Activated CD4-positive, CD25-positive, alpha-beta regulatory T cell treated with anti-CD3 and anti-CD28 coated beads, Interleukin-2, amount 50 U/mL, for 16 hours (primary cell): ENCODE measurements around the gene KCNH1.
"Not testable (repeated sequence)": the region's sequence is repeated elsewhere in the genome, so short reads cannot be mapped to it uniquely, and the experiment has no call there.

Source experiments
- DNase-seq: peaks from one replicate; pipeline ENCODE4 v3.0.0-alpha.2; 2020; ENCODE audit warnings: low read depth, low spot score

The KCNH1 gene

DNA sequence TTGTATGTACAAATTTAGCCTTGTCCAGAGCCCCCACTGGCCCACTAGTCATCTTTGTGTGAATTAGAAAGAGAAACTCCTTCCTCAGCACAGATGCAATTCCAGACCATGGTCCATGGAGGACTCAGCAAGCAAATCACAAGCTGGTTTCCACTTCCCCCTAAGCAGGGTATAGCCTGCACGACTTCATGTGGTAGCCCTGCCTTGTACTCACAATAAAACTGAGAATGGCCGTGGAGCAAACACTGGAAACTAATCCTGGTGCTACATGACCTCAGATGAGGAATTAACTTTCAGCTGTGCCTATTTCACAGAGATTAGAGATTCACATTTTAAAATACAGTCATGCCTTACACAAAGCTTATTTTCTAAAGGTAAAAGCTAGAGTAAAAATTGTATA lies 32.5 kb downstream of the KCNH1 start:
- DNase-seq: no peak

DNA sequence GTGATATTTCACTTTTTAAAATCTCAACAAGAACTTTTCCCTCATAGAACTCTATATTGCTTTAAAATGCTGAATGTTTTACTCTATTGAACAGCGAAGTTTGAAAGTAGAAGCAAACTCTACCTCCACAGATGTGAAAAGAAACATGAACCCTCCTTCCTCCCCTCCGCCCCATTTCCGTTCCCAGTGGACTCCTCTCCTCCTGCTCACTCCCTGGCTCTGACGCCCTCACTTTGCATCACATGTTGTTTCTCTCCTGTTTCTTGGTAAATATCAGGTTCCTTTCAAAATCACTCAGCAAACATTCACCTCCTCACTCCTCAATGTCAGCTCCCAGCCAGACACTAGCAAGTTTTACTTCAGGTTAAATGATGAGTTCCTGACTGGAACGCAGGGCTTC lies 34.6 kb downstream of the KCNH1 start:
- DNase-seq: no peak

DNA sequence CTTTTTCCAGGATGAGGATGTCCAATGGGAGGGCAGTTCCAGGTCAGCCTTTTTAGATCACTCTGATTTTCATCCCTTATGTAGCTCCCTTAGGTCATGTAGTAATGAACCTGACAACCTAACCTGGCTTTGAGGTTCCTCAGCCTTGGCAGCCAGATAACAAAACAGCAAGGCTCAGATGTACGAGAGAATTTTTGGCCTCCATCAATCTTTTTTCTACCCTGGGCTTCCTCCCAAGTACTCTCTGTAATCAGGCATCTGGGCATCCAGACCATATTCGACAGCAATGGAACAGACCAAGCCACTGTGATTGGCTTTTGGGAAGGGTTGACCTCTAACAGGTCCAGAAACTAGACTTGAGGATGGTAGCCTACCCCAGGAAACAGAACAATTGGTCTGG lies 38.6 kb downstream of the KCNH1 start:
- no peak for DNase-seq

DNA sequence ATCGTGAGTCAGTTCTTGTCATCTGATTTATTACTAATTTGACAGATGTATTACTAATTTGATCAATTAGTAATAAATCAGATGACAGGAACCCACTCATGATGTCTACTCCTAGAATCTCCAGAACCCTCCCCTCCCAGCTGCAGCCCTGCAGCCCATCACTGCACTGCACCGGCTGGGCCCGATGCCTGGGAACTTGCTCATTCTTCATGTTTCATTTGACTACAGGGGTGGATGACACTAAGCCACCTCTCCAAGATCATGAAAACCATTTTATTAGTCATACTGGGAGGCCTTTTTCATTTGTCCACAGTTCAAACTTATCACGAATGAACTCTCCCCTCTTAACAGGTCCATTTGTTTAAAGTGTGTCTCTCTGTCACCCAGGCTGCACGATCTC lies 41.0 kb downstream of the KCNH1 start:
- DNase-seq: no peak

DNA sequence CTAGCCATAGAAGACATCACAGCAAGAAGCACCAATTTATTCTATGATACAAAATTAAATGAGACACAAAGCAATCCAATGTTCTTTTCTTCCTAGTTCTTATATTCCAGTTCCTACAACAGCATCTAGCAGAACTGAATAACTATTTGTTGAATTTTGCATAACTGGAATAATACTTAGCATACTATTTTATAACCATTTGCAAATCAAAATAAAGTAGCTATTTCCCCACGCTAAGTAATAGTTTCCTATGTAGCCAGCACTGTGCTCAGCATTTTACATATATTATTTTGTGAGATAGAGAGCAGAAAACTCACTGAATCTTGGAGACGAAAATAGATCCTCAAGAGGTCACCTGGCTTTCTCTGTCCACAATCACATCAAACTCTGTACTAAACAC lies 42.1 kb downstream of the KCNH1 start:
- no peak for DNase-seq

DNA sequence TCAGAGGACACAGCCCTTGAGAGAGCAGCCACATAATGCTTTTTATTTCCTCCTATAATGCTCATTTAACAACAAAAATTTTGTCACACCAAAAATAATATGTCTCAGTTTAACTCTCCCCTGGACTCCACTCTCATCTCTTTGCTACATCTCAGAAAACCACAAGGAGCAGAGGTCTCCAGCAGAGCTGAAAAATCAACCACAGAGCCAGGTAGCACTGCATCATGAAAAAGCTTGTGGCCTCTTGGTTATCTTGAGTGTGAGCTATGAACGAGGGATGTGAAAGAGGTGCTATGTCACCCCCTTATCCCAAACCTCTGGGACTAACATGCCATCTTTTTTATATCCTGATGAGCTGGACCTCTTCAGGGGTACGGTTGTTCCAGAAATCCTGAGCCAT lies 44.4 kb downstream of the KCNH1 start:
- DNase-seq: no peak

DNA sequence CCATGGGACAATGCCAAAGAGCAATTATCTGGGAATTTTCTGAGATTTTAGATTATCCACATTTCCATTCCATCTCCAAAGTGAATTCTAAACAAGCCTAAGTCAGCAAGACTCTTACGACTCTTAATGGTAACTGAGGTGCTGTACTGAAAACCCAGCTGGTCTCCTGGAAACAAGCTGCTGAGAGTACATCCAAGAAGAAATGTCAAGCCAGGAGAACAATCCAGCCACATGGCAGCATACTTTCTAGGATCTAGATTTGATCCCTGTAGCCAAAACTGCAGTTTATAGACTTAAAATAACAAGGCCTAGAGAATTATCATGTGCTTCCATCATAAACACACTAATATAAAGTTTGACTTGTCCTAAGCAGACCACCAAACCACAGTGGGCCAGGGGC lies 45.8 kb downstream of the KCNH1 start:
- no peak for DNase-seq

DNA sequence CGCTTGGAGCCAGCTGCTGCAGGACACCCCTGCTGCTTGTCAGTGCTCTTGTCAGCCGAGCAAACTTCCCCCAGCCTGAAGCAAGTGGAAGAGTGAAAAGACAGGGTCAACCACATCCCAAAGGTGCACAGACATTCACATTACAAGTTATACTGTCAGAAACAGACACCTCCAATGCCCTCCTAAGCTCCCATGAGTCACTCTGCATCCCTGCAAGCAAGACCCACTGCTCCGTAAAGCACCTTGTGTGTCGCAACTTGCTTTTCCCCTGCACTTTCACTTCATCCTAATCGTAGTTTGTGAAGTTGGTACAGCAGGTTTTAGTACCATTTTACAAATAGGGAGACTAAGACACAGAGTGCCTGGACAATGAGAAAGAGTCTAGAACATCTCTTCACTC lies 51.1 kb downstream of the KCNH1 start:
- DNase-seq: no peak

DNA sequence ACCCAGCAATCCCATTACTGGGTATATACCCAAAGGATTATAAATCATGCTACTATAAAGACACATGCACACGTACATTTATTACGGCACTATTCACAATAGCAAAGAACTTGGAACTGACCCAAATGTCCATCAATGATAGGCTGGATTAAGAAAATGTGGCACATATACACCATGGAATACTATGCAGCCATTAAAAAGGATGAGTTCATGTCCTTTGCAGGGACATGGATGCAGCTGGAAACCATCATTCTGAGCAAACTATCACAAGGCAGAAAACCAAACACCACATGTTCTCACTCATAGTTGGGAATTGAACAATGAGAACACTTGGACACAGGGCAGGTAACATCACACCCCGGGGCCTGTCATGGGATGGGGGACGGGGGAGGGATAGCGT lies 52.5 kb downstream of the KCNH1 start:
- DNase-seq: not testable (repeated sequence)

DNA sequence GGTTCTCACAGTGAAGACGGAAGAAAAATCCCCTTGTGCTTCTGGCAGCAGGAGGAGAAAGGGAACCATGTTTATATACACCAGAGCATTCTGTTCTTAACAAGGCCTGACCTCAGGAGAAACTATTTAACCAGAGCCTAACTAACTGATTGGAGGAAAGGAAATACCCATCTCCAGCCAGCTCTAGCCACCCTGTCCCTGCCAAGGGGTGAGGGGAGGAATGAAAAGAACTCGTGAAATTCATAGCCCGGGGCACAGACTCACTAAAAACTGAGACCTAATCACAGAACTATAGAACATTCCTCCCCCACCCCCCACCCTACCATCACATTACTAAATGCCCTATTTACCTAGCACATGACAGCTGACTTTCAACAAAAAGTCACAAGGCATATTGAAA lies 65.0 kb downstream of the KCNH1 start:
- no peak for DNase-seq

DNA sequence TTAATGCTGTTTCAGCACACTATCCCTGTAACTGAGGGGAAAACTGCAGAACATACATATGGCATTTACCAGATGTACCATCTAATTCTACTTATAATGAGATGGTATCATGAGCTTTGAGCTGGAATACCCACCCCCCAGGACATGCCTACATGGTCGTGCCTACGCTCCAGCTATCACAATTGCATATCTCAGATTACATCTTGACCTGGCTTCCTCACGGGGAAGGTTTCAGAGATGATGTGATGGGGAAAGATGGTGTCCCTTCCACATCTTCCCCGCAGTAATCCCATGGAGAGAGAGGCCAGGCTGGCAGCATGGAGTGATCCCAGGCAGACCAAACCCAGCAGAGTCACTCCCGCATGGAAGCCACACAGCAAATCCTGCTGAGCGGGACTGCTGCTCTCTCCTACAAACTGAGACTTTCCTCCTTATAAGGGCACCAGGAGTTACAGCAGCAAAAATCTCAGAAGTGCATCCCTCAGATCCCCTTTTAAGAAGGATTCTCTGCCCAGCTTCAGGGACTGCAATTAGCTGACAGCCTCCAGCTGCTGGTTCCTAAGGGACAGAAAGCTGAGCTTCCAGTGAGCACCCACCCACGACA lies 67.1 kb downstream of the KCNH1 start:
- no peak for DNase-seq

DNA sequence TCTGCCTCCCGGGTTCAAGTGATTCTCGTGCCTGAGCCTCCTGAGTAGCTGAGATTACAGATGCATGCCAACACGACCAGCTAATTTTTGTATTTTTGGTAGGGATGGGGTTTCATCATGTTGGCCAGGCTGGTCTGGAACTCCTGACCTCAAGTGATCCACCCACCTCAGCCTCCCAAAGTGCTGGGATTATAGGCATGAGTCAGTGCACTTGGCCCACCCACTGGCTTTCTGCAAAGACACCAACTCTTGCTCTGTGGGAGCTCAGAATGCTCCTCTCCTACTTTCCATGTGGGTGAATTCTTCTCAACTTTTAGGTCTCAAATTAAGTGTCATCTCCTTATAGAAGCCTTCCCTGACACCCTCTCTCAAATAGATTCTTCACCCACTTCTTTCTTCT lies 92.1 kb downstream of the KCNH1 start:
- DNase-seq: not testable (repeated sequence)

DNA sequence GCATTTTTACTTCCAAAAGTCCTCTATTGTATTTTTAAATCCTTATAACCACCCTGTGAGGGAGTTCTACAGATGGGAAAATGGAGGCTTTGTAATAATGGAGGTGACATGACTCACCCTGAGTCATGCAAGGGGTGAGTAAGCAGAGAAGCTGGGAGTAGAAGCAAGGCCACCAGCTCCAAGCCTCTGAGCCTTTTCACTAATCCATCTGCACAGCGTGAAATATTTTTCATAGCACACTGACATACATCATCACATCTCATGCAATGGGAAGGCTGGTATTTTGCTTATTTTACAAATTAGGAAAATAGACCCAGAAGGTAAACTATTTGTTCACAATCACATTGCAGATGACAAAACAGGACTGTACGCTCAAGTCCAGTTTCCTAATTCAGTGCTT lies 96.9 kb downstream of the KCNH1 start:
- DNase-seq: no peak

DNA sequence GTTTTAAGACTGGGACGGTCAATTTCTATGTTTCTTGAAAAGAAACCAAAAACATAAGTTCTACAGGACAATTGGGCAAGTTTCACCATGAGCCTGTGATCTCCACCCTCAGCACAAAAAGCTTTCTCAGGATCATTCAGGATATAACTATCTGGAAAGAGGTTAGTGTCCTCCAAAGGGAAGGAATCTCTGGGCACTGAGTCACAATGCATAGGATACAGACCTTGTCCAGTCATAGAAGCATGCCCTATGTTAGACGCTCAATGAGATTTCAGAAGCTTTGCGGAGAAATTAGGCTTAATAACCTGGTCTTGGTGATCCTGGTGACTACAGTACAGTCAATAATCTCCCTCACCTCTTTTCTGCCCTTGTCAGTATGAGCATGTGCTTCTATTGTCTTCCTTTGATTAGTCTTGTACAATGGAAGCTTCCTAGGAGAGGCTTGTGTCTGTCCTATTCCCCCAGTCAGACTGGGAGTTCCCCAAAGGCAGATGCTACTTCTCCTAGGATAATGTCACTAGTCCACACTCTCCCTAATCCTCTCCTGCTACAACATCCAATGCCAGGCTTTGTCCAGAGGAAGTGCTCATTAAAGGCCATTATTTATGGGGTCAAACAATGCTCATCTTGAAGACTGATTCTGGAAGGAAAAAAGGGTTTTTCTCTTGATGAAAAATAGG lies 97.4 kb downstream of the KCNH1 start:
- no peak for DNase-seq

DNA sequence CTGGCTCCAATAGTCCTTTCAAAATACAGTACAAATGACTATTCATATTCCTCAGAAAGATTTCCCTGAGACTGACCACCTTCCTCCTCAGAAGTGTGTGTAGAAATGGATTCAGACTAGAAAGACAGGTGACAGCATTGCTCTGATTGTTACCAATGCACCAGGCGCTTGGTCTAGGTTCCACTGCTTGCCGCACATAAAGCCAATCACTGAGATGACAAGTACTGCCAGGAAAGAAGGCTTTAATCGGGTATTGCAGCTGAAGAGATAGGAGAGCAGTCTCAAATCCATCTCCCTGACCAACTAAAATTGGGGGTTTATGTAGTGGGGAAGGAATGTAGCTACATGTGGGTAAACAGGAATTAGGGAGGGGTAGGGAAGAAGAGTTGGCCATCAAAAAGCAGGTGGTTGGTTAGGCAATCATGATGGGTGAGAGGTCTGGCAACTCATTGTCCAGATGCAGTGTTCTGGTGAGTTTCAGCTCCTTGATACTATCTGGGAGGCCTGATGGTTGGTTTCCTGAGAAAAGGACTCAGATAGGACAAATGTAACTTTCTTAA lies 98.0 kb downstream of the KCNH1 start:
- DNase-seq: no peak

DNA sequence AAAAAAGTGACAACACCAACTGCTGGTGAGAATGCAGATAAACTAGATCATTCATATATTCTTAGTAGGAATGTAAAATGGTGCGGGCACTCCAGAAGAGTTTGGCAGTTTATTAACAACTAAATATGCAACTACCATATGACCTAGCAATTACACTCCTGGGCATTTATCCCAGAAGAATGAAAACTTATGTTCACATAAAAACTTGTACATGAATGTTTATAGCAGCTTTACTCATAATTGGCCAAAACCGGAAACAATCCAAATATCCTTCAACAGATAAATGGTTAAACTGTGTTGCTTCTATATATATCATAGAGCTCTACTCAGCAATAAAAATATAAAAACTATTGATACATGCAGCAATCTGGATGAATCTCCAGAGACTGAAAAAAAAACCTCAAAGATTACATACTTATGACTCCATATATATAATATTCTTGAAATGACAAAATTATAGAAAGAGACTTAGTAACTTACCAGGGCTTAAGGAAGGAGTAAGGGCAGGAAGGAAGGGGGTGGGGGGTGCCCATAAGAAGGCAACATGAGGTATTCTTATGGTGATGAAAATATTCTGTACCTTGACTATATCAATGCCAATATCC lies 99.9 kb downstream of the KCNH1 start:
- no peak for DNase-seq

DNA sequence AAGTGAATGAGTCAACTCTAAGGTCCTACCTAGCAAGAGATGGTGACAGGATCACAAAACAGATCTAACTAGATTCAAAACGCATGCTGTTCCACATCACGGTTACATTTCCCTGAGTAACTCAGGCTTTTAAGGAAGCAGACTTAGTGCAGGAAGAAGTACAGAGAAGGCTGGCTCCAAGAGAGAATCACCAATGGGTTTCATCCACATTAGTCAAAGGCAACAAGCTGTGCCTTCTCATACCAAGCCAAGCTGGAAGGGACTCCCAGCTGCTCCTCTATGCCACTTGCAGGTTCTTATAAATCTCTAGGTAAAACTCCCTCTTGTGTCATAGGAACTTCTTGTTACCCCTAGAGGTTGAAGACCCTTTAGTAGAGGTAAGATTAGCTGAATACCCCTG lies 109.0 kb downstream of the KCNH1 start:
- DNase-seq: no peak

DNA sequence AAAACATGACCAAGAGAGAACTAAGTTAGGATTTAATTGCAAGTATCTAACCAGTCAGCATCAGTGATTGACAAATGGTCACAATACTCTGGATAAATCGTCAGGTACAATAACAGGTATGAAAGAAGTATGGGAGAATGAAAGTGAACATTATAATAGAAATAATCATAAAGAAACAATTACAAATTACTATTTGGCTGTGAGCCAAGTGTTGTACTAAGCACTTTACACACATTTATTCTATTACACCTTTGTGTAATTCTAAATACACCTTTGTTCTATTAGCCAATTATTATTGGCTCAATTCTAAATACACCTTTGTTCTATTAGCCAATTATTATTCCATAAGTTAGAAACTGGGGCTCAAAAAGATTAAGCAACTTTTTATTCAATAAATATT lies 114.7 kb downstream of the KCNH1 start:
- DNase-seq: no peak

DNA sequence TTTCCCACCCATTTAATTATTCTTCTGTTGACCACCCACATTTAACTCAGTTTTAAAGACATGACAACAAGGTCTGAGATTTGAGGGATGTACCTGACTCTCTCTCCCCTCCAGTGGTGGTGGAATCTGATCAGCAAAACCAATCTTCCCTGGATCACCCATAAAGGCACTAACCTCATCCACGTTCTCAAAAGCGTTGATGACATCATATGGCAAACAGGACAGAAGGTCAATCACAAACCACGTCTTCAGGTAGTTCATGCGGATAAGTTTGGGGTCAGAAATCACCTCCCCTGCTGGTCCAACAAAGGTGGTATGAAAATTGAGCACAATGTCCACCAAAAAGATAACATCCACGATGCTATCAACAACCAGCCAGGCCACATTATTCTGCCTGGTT lies 115.3 kb downstream of the KCNH1 start:
- no peak for DNase-seq

DNA sequence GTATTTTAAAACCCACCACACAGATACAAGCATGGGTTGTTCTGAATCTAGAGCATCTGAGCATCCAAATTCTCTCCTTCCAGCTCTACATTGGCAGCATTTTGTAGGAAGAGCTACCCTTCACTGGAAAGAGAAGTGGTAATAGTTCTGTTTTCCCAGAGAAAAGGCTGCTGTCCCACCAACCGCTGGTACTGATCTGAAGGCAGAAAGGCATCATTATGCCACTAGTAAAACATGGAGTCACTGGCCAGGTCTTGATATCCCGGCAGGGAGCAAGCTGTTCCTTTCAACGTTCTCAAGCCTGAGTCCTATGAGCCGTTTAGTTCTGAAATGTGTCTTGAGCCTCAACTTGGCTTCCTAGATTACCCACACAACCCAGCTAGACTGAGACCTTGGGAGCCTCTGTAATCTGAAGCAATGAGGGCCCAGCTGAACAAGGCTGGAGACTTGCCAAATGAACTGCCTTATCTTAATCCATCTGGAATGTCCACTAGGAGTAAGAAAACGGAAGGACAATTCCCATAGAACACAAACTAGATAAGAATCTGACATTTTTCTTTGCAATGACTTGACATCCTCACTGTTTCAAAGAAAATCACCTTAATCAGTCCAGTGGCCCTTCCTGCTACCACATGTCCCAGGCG lies 116.8 kb downstream of the KCNH1 start:
- no peak for DNase-seq

DNA sequence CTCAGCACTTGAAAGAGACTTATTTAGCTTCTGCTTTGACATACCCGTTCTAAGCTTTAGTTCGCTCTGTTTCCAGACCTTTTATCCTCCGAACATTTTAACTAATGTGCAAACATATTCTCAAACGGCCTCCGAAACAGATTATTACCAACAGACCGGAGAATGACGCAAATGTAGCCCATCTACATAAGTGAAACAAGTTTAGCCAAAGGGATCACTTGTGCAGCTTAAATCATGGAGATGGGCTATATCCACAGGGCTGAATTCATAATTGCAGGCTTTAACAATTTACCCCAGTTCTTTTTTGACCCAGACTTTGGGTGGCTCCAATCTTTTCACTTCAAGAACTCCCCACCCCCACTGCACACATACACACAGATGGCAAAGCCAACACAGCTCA lies 119.7 kb downstream of the KCNH1 start:
- DNase-seq: no peak

DNA sequence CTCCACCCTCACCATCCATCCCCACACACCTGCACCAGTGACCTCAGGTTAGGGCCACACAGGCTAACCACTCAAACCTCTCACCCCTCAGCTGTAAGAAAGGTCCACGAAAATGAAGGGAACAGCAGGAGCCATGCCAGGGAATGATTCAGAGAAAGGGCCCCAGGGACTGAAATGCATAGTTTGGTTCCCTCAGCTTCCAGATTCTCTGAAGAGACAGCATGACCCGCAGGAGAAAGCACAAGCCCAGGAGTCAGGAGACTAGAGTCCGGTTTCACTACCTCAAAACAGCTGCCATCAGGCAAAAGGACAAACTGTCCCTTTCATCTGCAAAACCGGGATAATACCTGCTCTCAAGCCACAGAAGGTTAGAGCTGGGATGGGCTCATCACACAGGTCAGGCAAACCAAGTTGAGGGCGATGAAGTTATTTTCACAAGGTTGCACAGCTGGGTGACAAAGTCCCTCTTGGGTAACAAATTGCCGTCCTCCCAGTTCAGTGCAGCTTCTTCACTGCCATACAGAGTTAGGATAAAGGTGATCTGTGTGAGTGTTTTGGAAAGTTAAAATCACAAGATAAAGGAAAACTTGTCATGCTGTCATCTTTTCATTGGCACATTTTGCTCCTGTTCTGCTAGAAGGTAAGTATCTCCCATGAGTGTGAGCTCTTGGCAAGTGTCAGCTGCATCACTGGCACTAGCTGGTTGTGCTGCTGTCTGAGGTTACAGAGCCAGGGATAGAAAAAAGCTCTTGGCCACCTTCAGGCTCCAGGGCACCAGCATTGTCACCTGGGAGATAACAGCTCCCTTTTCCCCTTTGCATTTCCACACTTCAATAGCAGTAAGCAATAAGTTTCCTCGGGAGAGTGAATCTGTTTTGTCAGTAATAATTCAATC lies 120.4 kb downstream of the KCNH1 start:
- no peak for DNase-seq
